ENCODE results near the gene PPFIA4.

Gene PPFIA4

GRCh38 chr1:203117611-203118575, 91.6 kb downstream of the PPFIA4 start:
- in situ Hi-C loops (cut with MboI; ENCODE audit: low pct_unique_long_range_greater_than_20kb, low sequenced_read_pairs) = no loop called here
- DNase-seq = peak; percentile 68

GRCh38 chr1:203120325-203121153, 94.2 kb downstream of the PPFIA4 start:
- no peak for DNase-seq
- in situ Hi-C loops (cut with MboI; ENCODE audit: low pct_unique_long_range_greater_than_20kb, low sequenced_read_pairs) = no loop called here

DNA sequence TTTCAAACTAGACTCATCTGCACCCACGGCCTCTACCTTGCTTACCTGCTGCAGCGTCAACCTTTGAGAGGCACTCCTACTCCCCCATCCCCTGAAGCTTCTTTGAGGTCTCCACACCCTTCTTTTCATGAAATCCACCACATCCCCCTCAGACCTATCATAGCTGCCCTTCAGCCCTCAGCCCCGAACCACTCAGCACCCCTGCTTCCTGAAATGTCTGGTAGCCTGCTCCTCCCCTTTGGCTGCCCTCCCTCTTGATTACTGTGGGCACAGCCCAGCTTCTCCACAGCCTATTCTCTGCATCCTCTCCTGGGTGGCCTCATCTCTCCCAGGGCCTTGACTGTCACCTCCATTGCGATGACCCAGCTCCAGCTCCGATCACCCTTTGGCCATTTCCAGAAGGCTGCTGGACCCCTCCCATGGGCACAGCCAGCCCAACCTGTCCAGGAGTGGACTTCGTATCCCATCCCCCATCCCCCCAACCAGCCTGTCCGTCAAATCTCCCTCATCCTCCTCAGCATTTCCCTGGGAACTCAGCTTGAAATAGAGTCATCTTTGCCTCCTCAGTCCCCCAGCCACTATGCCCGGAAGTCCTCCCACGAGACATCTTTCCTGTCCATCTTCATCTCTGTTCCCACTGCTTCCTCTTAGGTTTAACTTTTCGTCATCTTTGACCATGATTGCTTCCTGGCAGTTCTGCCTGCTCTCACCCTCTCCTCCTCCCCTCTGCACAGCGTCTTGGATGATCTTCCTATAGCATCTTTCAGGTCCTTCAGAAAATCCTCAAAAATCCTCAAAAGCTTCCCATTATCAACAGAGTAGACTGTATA, 95.1 kb downstream of the PPFIA4 start:
- in situ Hi-C loops (cut with MboI; ENCODE audit: low pct_unique_long_range_greater_than_20kb, low sequenced_read_pairs) = no loop called here
- peak; percentile 75 for DNase-seq

- in situ Hi-C loops (cut with MboI; ENCODE audit: low pct_unique_long_range_greater_than_20kb, low sequenced_read_pairs) = no loop called here
- no peak for DNase-seq
Observed at GRCh38 chr1:203122159-203122558, 95.9 kb downstream of the PPFIA4 start.

DNA sequence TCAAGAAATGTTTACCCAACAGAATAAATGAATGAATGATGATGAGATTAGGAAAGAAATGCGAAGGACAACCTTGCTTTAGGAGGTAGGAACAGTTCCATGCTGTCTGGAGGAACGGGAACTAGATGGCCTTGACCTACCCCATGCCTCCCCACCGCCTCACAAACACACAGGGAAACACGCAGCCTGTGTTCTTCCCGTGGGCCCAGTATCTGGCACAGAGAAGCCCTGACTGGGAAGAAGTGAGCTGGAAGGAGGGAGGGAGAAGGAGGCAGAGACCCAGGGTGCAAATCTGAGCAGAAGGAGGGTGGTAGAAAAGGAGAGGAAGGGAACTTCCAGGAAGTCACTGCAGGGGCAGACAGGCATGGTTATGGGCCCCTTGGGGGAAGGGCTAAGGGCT, 97.7 kb downstream of the PPFIA4 start:
- no peak for DNase-seq
- in situ Hi-C loops (cut with MboI; ENCODE audit: low pct_unique_long_range_greater_than_20kb, low sequenced_read_pairs) = no loop called here

DNA sequence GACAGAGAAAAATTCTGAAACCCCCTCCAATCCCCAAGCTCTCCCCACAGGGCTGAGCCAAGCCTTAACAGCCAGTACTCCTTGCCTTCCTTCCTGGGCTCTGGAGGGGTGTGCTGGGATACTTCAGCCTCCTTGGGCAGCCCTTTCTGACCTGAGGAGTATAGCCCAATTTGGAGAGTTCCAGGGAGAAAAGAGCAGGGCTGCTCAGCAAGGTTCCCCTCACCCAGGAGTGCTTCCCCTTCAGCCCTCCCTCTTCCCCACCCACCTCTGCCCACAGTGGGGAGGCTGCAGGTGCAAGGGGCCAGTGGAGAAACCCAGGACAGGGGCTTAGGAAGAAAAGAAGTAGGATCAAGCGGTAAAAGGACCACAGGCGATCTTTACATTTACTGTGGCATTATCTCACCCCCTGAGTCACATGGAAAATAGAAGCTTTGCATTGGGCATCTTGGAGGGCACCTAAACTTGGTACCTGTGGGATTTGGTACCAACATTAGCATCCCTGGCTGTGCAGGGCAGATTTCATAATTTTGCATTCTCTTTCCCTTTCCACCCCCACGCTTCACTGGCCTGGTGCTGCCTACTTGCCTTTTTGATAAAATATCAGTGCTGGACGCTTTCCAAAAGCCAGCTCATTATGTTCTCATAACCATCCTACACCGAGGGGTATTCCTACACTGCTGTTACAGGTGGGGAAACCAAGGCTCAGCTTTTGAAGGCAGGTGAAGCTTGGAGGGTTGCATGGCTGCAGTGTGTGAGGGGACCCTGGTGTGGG, 98.4 kb downstream of the PPFIA4 start:
- DNase-seq = no peak
- in situ Hi-C loops (cut with MboI; ENCODE audit: low pct_unique_long_range_greater_than_20kb, low sequenced_read_pairs) = no loop called here

- in situ Hi-C loops (cut with MboI; ENCODE audit: low pct_unique_long_range_greater_than_20kb, low sequenced_read_pairs) = no loop called here
- peak; percentile 40 for DNase-seq
Observed at GRCh38 chr1:203126151-203126865, 100.0 kb downstream of the PPFIA4 start.

DNA sequence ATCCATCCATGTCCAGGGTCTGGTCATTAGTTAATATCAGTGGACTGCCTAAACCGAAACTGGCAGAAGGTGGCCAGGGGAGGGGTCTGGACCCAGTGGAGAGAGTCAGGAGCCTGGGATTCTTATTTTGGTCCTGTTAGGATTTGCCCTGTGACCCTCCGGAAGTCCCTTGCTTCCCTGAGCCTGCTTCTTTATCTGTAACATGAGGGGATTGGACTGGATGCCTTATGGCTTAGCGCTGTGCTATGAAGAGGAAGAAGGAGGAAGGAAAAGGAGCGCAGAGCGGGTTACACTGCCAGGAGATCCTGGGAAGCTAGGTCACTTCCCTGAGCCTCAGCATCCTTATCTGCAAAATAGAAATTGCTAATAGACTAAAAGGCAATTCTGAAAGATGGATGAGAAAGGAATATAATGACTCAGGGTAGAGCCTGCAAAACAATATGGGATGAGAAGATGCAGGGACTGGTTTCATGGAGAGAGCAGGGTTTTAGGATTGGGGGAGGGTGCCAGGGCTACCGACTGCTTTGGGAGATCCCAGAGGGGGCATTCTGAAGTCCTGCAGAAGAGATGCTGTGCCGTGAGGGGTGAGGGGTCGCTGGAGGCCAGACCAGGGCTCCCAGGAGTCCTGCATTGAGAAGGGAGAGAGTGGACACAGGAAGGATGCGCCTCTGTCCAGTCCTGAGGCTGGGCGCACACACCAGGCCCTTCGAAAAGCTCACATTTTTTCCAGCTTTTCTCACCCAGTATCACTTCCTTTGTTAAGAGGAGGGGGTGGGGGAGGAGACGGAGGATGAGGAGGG, 100.8 kb downstream of the PPFIA4 start:
- in situ Hi-C loops (cut with MboI; ENCODE audit: low pct_unique_long_range_greater_than_20kb, low sequenced_read_pairs) = no loop called here
- DNase-seq = no peak

DNA sequence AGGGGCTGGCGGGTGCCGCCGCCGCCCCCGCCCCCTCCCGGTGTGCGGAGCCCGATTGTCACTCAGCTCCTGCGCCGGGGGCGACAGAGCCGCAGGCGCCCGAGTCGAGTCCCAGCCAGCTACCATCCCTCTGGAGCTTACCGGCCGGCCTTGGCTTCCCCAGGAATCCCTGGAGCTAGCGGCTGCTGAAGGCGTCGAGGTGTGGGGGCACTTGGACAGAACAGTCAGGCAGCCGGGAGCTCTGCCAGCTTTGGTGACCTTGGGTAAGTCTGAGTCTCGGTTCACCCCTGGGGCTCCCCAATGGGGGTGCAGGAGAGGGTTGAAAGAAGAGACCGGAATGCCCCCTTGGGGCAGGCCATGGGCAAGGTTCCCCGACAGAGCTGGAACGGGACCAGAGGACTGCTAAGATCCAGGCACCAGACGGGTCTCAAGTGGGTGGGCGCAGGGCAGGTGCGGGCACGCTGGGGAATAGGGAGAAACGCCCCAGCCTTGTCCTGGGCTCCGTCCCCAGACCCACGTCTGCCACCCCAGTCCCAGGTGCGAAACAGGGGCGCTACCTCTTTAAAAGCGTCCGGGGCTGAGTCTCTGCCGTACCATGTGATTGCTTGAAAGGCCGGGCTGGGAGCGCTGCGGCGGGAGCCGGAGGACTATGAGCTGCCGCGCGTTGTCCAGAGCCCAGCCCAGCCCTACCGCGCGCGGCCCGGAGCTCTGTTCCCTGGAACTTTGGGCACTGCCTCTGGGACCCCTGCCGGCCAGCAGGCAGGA, 101.6 kb downstream of the PPFIA4 start, which contains the start of gene ADORA1:
ADORA1 (plus strand) TSS at position 61 of the 765 bp plus-strand sequence. CDS start 1,116 bp downstream, outside the sequence.
- in situ Hi-C loops (cut with MboI; ENCODE audit: low pct_unique_long_range_greater_than_20kb, low sequenced_read_pairs) = no loop called here
- DNase-seq = no peak

- no peak for DNase-seq
- in situ Hi-C loops (cut with MboI; ENCODE audit: low pct_unique_long_range_greater_than_20kb, low sequenced_read_pairs) = no loop called here
Observed at GRCh38 chr1:203128431-203128715, 102.1 kb downstream of the PPFIA4 start.

Data from KBM-7 (cell line).